GM21723 (cell line): ENCODE data around the gene GLIPR2.
"Not testable (repeated sequence)": the region's sequence is repeated elsewhere in the genome, so short reads cannot be mapped to it uniquely, and the experiment has no call there.

ENCODE experiments used
- ATAC-seq: cut with Tn5 transposase; IDR thresholded peaks from one replicate; pipeline ENCODE4 v1.9.1; 2021; ENCODE audit warnings: mild to moderate bottlenecking, moderate library complexity; ENCODE audit not compliant: unreplicated experiment

Gene GLIPR2, protein sequence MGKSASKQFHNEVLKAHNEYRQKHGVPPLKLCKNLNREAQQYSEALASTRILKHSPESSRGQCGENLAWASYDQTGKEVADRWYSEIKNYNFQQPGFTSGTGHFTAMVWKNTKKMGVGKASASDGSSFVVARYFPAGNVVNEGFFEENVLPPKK

DNA sequence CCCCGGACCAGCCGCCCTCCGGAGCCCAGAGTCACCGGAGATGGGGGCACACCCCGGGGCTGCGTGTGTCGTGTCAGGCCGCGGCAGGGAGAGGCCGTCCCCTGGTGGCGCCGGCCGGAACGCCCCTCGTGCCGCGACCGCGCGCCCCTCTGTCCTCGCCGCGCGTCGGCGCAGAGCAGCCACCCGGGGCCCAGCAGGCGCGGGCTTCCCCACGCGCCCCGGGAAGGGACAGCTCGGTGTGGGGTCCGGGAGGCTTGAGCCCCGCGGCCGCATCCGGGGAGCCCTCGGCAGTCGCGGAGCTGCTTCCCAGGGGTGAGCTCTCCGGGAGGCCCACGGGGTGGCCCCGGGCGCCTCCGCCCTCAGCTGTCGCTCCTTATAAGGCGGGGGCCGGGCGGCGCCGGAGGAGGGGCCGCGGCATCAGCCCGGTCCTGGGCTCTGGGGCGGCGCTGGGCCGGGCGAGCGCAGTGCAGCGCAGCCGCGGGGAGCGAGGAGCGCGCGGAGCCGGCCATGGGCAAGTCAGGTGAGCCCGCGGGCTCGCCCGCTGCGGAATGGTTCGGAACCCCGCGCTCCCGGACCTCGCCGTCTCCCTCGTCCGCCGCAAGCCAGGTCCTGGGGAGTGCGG is at the start of gene GLIPR2:
GLIPR2 (plus strand) TSS at position 462 of the 622 bp plus-strand sequence; CDS start at position 508, 46 bp downstream.
- ATAC-seq, result peak; percentile 96

- ATAC-seq, result not testable (repeated sequence)
Observed at GRCh38 chr9:36087054-36087453, 49.5 kb upstream of the GLIPR2 start.

- ATAC-seq, result no peak
Observed at GRCh38 chr9:36088020-36088419, 48.5 kb upstream of the GLIPR2 start.

- no peak for ATAC-seq
Observed at GRCh38 chr9:36091026-36091953, 45.2 kb upstream of the GLIPR2 start.

- ATAC-seq, result no peak
Observed at GRCh38 chr9:36092014-36092413, 44.5 kb upstream of the GLIPR2 start.

DNA sequence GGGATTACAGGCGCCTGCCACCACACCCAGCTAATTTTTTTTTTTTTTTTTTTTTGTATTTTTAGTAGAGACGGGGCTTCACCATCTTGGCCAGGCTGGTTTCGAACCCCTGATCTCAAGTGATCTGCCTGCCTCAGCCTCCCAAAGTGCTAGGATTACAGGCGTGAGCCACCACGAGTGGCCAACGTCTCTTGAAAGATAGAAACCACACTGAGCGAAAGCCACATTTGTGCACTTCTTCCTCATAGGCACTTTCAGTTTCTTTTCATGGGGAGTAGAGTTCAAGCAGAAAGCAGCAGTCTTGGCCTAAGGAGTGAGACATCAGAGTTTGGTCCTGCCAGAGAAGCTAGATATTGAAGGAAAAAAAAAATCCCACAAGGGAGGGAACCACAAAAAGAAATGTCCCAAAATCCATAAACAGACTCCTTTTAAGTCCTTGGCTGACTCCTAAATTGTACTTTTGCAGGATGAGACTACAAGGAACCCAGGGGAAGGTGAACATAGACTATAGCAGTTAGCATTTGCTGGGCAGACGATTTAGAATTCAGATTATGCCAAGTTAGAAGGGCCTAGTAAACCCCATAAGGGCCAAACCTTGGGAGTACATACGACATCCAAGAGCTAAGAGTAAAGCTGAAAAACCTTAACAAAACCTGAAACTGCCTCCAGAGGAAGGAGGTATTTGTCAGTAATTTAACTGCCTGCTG is 43.9 kb upstream of the GLIPR2 start:
- ATAC-seq, result peak; percentile 100

DNA sequence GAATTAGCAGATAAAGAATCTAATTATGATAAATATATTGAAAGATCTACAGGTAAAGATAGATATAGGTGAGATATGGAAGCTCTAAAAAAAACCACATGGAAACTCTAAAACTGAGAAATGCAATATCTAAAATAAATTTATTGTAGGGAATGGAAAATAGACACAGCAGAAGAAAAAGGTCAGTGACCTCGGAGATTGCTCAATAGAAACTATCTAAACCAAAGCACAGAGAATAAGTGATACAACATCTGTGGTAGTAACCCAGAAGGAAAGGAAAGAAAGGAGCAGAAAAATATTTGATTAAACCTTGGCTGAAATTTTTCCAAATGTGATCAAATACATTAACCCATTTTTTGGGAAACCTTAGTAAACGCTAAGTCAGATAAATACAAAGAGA is 43.1 kb upstream of the GLIPR2 start:
- no peak for ATAC-seq

GRCh38 chr9:36099718-36100117 is 36.8 kb upstream of the GLIPR2 start:
- no peak for ATAC-seq

DNA sequence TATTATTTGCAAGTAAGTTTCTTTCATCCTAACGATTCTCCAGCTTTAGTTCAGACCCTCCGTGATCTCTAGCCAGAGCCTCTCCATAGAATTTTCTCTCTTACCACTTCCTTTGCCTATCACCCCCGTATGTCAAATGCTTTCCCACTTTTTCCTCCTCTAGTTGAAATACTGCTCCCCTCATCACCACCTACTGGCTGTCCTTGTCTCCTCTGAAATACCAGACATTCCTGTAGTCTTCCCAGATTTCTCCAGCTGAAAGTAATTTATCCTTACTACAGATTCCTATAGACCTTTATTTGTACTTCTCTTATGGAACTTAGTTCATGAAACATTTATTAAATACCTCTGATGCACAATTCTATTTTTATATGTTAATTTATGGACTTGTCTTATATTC is 36.0 kb upstream of the GLIPR2 start:
- ATAC-seq, result no peak

- ATAC-seq, result no peak
Observed at GRCh38 chr9:36101916-36102741, 34.4 kb upstream of the GLIPR2 start.

GRCh38 chr9:36102742-36103495 is 33.6 kb upstream of the GLIPR2 start:
- peak; percentile 81 for ATAC-seq

DNA sequence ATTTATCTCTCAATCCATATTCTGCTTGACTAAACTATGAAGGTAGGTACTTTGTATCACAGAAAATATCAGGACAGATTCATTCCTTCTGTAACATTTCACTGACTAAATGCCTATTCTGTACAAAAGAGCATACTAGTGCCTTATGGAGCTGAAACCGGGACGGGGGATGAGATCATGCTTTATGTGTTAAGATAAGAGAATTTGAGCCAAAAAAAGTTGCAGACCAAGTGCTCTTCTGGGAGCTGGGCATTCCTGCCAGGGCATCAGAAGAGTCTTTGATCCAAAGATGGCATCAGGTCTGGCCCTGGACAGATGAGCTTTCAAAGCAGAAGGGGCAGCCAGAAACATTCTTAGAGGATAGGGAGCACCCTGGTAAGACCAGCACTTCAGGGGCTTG is 27.5 kb upstream of the GLIPR2 start:
- ATAC-seq, result no peak

DNA sequence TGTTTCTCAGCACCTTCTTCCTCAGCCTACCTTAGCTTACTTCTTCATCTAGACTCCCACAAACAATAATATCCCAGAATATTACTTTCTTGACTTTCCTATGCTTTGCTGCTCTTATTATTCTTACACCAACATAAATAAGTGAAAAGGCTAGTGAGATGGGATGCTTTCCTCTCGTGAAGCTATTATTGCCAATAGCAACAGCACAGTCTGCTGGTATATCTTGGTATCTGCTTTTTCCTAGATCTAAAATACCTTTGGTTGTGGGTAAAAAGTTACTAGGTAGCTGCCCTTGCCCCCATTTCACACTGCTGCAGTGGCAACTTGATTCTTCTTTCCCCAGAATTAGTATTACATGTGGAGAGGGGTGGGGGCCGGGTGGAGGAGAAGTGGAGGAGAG is 26.1 kb upstream of the GLIPR2 start:
- no peak for ATAC-seq

- ATAC-seq, result no peak
Observed at GRCh38 chr9:36112516-36112915, 24.0 kb upstream of the GLIPR2 start.

- no peak for ATAC-seq
Observed at GRCh38 chr9:36113999-36114398, 22.5 kb upstream of the GLIPR2 start.

DNA sequence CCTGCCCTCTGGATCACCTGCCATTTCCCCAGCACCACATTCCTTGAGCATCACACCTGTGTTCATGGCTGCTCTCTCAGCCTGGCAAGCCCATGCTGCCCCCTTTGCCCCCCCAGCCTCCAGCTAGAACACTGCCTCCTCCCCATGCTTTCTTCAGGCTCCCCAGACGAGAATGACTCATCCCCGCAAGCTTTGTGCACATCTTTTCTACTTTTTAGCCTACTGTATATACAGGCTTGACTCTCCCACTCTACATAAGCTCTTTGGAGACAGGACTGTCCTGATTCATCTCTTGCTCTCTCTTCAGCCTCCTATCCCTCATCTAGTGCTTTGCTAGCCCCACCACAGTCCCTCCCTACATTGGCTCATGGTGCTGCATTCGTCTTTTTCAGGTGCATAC is 19.9 kb upstream of the GLIPR2 start:
- no peak for ATAC-seq

DNA sequence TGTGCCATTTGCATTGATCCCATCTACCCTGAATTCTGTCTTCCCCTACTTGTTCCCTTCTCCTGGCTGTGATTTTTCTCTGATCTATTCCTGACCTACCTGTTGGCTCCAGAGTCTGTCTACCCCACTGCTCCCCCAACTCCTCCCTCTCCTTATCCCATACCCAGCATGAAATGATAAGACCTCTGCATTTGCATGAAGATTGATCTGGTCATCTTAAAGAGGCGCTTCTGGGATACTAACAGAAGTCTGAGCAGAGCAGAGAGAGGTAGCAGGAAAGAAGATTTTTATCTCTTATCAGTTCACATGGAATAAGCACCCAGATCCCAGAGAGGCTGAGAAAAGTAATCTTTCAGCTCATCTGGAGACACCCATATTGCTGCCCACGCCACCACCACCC is 18.3 kb upstream of the GLIPR2 start:
- no peak for ATAC-seq

DNA sequence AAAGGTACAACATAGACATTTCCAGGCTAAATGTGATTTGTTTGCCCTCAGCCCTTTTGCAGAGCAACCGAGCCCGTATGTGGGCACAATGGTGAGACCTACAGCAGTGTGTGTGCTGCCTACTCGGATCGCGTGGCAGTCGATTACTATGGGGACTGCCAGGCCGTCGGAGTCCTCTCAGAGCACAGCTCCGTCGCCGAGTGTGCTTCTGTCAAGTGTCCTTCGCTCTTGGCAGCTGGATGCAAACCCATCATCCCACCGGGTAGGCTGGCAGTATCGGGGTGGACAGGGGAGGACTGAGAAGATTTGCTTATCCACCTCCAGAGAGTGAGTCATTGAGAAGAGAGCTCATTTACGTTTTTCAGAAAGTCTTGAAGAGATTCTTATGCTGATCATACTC is 17.8 kb upstream of the GLIPR2 start:
- no peak for ATAC-seq

- no peak for ATAC-seq
Observed at GRCh38 chr9:36119476-36119875, 17.1 kb upstream of the GLIPR2 start.

DNA sequence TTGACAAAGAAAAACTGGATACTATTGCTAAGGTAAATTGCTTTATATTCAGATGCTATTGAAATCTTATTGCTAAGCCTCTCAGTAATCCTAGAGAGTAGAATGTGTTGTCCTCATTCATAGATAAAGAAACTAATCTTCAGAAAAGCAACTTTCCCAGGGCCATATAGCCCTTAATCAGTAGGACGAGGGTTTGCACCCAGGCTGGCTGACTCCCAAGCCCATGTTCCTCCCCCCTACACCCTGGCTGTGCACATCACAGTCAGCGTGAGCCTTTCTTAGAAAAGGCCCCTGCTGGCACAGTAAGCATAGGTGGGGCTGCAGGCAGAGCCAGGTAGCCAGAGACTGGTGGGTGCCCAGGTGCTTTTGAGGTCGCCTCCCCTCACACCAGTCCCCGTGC is 15.8 kb upstream of the GLIPR2 start:
- no peak for ATAC-seq
